ENCODE data around the gene OXER1. TPM values are rescaled to one million over a fixed set of nuclear protein-coding genes. Genes with fewer than 3 reads are reported as not detected.

The OXER1 gene
- total RNA-seq, 4 donors from 2014 or later: 8.2 to 25.0 (median 14.5) TPM

DNA sequence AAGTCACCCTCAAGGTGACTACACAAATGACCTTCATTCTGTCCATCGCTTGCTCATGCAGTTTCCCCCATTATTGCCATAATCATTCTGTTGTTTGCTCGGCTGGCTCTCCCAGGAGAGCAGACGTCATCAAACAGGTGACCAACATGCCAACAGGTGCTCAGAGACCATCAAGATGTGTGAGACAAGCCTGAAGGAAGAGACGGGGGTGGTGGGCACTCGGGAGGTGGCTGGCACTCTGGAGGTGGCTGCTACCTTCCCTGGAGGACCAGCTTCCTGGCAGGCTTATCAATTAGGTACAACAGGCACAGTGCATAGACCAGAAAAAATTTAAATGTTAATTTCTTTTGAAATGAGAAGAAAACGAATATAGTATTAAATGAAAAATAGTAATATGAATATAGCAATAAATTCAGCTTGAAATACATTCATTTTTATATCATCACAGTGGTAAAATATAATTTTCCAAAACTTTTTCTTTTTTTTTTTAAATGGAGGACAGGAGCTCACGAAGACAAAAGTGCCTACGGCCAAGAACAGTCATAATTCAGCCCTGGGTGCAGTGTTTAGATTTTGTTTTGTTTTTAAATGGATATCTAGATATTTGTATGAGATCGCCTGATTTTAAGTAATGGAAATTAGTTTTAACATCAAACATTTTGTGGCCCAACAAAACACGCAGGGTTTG is 45.3 kb upstream of the OXER1 start:
- Histone ChIP-seq H3K27me3 (no peaks in the 10 kb centered on the region), H3K36me3 (no peaks in the 10 kb centered on the region), H3K9me3 (no peaks in the 10 kb centered on the region), H3K4me1 (peaks cover 0 to 5% (median 4%) of the 10 kb centered on the region in 4 donors), H3K27ac (peak overlapping the region; percentile 91 to 100 (median 98)), H3K4me3 (peak overlapping the region; percentile 50 to 90 (median 58))
- DNase-seq: no peak
- TF ChIP-seq POLR2A (IDR thresholded peaks at IDR 0.05): no peak
- TF ChIP-seq, protein P1, sequence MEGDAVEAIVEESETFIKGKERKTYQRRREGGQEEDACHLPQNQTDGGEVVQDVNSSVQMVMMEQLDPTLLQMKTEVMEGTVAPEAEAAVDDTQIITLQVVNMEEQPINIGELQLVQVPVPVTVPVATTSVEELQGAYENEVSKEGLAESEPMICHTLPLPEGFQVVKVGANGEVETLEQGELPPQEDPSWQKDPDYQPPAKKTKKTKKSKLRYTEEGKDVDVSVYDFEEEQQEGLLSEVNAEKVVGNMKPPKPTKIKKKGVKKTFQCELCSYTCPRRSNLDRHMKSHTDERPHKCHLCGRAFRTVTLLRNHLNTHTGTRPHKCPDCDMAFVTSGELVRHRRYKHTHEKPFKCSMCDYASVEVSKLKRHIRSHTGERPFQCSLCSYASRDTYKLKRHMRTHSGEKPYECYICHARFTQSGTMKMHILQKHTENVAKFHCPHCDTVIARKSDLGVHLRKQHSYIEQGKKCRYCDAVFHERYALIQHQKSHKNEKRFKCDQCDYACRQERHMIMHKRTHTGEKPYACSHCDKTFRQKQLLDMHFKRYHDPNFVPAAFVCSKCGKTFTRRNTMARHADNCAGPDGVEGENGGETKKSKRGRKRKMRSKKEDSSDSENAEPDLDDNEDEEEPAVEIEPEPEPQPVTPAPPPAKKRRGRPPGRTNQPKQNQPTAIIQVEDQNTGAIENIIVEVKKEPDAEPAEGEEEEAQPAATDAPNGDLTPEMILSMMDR (IDR thresholded peaks at IDR 0.05): no peak

DNA sequence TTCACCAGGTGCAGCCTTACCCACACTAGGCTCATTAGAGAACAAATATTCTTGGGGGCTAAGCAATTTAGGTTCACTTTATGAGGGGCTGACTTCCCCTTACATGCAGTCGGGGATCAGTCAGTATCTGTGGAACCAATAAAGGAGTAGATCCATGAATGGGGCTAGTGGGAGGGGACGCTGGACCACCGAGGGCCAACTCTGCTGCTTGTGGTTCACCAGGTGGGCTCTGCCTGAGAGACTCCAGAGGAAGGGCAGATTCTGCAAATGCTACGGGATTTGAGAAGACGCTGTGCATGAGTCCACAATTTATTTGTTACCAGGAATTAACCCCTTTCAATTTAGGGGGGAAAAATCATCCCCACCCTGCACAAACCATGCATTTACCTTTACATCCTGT is 44.4 kb upstream of the OXER1 start:
- Histone ChIP-seq H3K4me1 (peaks cover 0 to 5% (median 4%) of the 10 kb centered on the region in 4 donors), H3K36me3 (no peaks in the 10 kb centered on the region), H3K4me3 (no peak overlapping the region), H3K27ac (no peak overlapping the region), H3K9me3 (no peaks in the 10 kb centered on the region), H3K27me3 (no peaks in the 10 kb centered on the region)
- TF ChIP-seq, protein P1 (IDR thresholded peaks at IDR 0.05): no peak
- no peak for DNase-seq

DNA sequence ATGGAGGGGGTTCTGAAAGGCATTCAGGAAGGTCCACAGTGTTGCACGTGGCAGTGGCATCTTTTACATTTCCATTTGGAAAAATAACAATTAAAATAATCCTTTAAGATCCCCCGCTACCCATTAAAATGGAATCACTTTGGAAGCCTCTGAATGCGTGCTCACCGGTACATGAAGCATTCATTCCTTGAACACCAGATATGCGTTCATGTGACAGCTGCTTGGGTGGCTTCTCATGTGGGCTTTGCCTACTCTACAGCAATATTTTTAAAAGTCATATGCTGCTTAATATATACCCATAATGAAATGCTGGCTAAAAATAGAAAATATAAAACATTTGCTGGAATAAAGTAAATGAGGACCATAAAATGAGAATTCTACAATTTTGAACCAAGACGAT is 42.9 kb upstream of the OXER1 start:
- Histone ChIP-seq H3K4me1 (peaks cover 0 to 5% (median 3%) of the 10 kb centered on the region in 4 donors), H3K4me3 (no peak overlapping the region), H3K9me3 (no peaks in the 10 kb centered on the region), H3K36me3 (no peaks in the 10 kb centered on the region), H3K27ac (no peak overlapping the region), H3K27me3 (no peaks in the 10 kb centered on the region)
- no peak for TF ChIP-seq POLR2A (IDR thresholded peaks at IDR 0.05)
- TF ChIP-seq, protein P1 (IDR thresholded peaks at IDR 0.05): no peak
- no peak for DNase-seq

DNA sequence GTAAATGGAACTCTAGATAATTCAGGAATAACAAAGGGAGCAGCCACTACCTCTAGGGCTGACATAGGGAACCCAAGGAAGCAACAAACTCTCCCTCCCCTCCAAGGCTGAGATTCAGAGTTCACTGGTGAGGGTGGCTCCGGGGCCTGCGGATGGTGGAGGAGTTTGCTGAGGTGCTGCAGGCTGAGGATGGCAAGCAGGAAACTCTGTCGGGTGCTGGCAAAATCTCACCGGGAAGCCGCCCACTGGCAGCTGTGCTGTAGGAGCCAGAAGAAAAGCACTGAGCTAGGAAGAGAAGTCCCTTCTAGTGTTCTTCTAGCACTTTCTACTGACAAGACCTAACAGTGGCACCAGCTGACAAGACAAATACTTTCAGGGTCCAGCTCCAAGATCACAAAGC is 41.0 kb upstream of the OXER1 start:
- no peaks in the 10 kb centered on the region for H3K27me3 ChIP-seq
- peaks cover 0 to 5% (median 2%) of the 10 kb centered on the region in 4 donors for H3K4me1 ChIP-seq
- no peak overlapping the region for H3K27ac ChIP-seq
- no peak for DNase-seq
- H3K36me3 ChIP-seq: no peaks in the 10 kb centered on the region
- H3K9me3 ChIP-seq: no peaks in the 10 kb centered on the region
- no peak for TF ChIP-seq POLR2A (IDR thresholded peaks at IDR 0.05)
- TF ChIP-seq, protein P1 (IDR thresholded peaks at IDR 0.05): no peak
- H3K4me3 ChIP-seq: no peak overlapping the region

DNA sequence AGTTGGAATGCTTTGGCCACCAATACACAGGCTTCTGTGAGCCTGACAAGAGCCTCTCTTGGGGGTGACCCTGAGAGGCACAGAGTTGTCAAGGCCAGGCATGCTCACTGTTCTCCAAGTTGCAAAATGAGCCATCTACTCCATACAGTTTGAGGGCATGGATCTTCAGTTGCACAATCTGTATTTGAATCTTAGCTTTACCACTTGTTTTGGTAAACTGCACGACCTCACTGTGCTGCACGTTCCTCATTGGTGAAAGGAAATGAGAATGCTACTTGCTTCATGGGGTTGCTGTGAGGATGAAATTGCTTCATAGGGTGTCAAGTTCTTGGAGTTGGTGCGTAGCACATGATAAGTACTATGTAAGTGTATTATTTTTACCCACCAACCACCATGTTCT is 40.4 kb upstream of the OXER1 start:
- Histone ChIP-seq H3K4me1 (peaks cover 0 to 5% (median 2%) of the 10 kb centered on the region in 4 donors), H3K9me3 (no peaks in the 10 kb centered on the region), H3K36me3 (no peaks in the 10 kb centered on the region), H3K27ac (no peak overlapping the region), H3K4me3 (no peak overlapping the region), H3K27me3 (no peaks in the 10 kb centered on the region)
- DNase-seq: peak in 1 of 3 donors; percentile 13
- TF ChIP-seq, protein P1 (IDR thresholded peaks at IDR 0.05): no peak
- no peak for TF ChIP-seq POLR2A (IDR thresholded peaks at IDR 0.05)
